GM18517 (cell line): ENCODE measurements around the gene ELP4.
"Not testable (repeated sequence)": the region's sequence is repeated elsewhere in the genome, so short reads cannot be mapped to it uniquely, and the experiment has no call there.

Source experiments
- ATAC-seq: cut with Tn5 transposase; IDR thresholded peaks from one replicate; pipeline ENCODE4 v1.9.1; 2021; ENCODE audit warnings: mild to moderate bottlenecking, moderate library complexity; ENCODE audit not compliant: unreplicated experiment

The ELP4 gene

GRCh38 chr11:31509429-31510345 lies at the start of gene ELP4, which contains the start of gene IMMP1L:
Gene ELP4 (plus strand): TSS chr11:31509767. CDS start chr11:31509785, 18 bp downstream.
Gene IMMP1L (minus strand): TSS chr11:31509622. CDS start chr11:31463276, 46,346 bp downstream.
- peak; percentile 100 for ATAC-seq

GRCh38 chr11:31464436-31464835 lies 45.1 kb upstream of the ELP4 start:
- no peak for ATAC-seq

GRCh38 chr11:31474083-31474482 lies 35.5 kb upstream of the ELP4 start:
- ATAC-seq = no peak

GRCh38 chr11:31477528-31478222 lies 31.9 kb upstream of the ELP4 start:
- no peak for ATAC-seq

- ATAC-seq = no peak
Observed at GRCh38 chr11:31478223-31478590, 31.4 kb upstream of the ELP4 start.

- no peak for ATAC-seq
Observed at GRCh38 chr11:31479066-31479465, 30.5 kb upstream of the ELP4 start.

GRCh38 chr11:31480930-31481329 lies 28.6 kb upstream of the ELP4 start:
- no peak for ATAC-seq

GRCh38 chr11:31484497-31484896 lies 25.1 kb upstream of the ELP4 start:
- no peak for ATAC-seq

GRCh38 chr11:31487848-31488247 lies 21.7 kb upstream of the ELP4 start:
- ATAC-seq = peak; percentile 52

- no peak for ATAC-seq
Observed at GRCh38 chr11:31492320-31492913, 17.1 kb upstream of the ELP4 start.

GRCh38 chr11:31493235-31493634 lies 16.3 kb upstream of the ELP4 start:
- ATAC-seq = no peak

- ATAC-seq = not testable (repeated sequence)
Observed at GRCh38 chr11:31493762-31494161, 15.8 kb upstream of the ELP4 start.

GRCh38 chr11:31499576-31500178 lies 9.9 kb upstream of the ELP4 start:
- no peak for ATAC-seq

- no peak for ATAC-seq
Observed at GRCh38 chr11:31500560-31500959, 9.0 kb upstream of the ELP4 start.

GRCh38 chr11:31509051-31509428 lies 527 bp upstream of the ELP4 start:
- ATAC-seq = peak; percentile 8

GRCh38 chr11:31512117-31512516 lies 2.5 kb downstream of the ELP4 start:
- ATAC-seq = no peak

- ATAC-seq = no peak
Observed at GRCh38 chr11:31521497-31522150, 12.1 kb downstream of the ELP4 start.

GRCh38 chr11:31529189-31529588 lies 19.6 kb downstream of the ELP4 start:
- ATAC-seq = no peak

- ATAC-seq = peak; percentile 53
Observed at GRCh38 chr11:31529701-31530100, 20.1 kb downstream of the ELP4 start.

GRCh38 chr11:31531293-31531692 lies 21.7 kb downstream of the ELP4 start:
- no peak for ATAC-seq

- no peak for ATAC-seq
Observed at GRCh38 chr11:31535479-31535878, 25.9 kb downstream of the ELP4 start.
